ENCODE results near the gene COMT.

The COMT gene

DNA sequence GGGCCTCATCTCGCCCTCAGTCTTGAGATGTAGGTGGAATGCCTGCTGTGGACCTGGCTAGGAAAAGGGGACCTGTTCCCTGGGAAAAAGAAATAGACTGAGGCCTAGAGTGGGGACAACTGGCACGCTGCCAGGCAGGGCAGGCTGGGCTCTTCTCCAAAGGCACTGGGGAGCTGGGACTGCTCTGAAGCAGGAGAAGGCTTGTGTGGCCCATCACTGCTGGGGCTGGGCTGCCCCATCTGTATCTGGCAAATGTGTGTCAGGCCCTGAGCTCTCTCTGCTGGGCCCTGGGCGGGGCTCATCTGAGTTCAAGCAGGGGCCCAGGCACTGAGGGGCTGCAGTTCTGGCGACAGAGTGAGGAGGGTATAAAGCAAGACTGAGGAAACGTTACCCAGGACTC is 42.2 kb downstream of the COMT start:
- no peaks in the 10 kb centered on the region for H3K27me3 Mint-ChIP-seq
- H3K27ac Mint-ChIP-seq: no peak overlapping the region
- no peaks in the 10 kb centered on the region for H3K4me1 Mint-ChIP-seq (ENCODE audit: low read depth)
- no peaks in the 10 kb centered on the region for H3K36me3 Mint-ChIP-seq (ENCODE audit: low read depth)
- no peaks in the 10 kb centered on the region for H3K9me3 Mint-ChIP-seq
- H3K4me3 Mint-ChIP-seq: no peak overlapping the region

DNA sequence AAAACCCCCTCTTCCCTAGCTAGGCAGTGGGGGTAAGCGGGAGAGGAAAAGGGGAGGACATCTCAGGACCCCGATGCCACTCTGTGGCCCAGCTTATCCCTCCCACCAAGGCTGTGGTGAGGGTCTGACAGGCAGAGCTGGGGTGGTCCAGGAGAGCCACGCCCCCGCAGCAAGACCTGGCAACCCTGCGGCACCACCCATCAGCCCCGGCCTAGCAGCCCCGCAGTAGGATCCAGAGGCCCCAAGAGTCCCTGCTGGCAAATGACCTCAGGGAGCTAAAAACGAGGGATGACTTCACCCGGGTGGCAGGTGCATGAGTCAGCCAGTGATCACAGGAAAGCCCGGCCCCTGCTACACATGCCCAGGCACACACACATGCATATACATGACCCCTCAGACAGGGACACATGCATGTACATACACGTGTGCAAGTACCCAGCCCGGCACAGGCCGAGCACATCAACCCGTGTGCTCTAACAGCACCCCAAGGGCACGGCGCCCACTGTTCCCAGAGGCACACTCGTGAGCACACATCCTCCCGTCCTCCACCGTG is 42.7 kb downstream of the COMT start:
- Mint-ChIP-seq H3K27ac (no peak overlapping the region), H3K4me1 (ENCODE audit: low read depth) (no peaks in the 10 kb centered on the region), H3K4me3 (no peak overlapping the region), H3K36me3 (ENCODE audit: low read depth) (no peaks in the 10 kb centered on the region), H3K9me3 (no peaks in the 10 kb centered on the region), H3K27me3 (no peaks in the 10 kb centered on the region)

DNA sequence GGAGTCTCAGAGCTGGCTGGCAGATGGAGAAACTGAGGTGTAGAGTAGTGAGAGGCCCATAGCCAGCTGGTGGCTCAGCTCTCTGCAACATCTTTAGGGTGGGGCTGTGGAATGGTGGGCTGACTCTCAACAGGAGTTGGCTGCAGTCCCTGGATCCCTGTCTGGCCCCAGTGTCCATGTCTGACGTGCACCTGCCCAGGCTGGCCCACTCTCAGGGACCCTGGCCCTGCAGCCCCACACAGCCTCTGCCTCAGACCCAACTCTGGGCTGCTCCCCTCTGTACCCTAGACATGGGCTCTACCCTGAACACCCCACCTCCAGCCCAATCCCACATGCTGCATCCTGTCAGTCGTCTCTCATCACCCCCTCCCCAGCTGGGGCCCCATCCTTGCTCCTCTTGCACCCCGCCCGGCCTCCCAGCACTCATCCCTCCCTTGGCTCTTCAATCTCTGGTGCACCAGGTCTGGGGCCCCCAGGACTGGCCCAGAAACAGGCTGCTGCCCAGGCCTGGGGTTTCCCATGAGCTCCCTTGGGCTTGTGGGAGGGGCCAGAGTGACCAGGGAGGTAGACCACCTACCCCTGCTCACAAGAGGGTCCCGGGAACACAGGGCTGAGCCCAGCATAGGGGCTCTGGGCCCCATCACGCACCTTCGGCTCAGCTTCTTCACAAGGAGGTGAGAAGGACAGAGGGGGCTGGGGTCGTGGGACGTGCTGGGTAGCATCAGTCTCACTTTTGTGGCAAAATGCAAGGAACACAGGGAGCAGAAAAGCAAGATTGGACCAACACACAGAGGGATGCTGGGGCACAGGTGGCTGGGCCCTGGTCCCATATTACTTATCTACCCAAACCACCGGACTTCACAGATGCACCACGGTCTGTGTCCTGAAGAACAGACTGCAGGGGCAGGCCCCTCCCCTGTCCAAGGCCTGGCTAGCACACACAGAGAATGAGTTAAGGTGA is 43.6 kb downstream of the COMT start:
- no peaks in the 10 kb centered on the region for H3K4me1 Mint-ChIP-seq (ENCODE audit: low read depth)
- no peaks in the 10 kb centered on the region for H3K9me3 Mint-ChIP-seq
- H3K4me3 Mint-ChIP-seq: no peak overlapping the region
- no peaks in the 10 kb centered on the region for H3K36me3 Mint-ChIP-seq (ENCODE audit: low read depth)
- no peaks in the 10 kb centered on the region for H3K27me3 Mint-ChIP-seq
- H3K27ac Mint-ChIP-seq: no peak overlapping the region

DNA sequence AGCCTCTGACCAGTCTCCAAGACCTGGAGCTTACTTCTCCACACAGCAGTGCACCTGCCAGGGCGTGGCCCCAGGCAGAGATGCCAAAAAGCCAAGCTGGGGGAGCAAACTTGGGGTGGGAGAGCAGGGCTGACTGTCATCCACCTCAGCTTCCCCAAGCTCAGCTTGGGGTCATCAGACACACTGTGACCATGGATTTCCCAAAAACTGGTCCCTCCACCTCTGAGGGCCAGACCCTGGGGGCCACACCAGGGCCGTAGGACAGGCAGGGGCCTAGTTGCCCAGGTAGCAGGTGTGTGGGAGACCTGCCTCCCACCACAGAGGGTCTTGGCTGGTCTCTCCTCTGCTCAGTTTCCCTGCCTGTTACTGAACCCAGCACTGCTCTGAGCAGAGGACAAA is 44.4 kb downstream of the COMT start:
- Mint-ChIP-seq H3K27me3 (no peaks in the 10 kb centered on the region), H3K36me3 (ENCODE audit: low read depth) (no peaks in the 10 kb centered on the region), H3K27ac (no peak overlapping the region), H3K9me3 (no peaks in the 10 kb centered on the region), H3K4me3 (peak overlapping the region; percentile 32), H3K4me1 (ENCODE audit: low read depth) (no peaks in the 10 kb centered on the region)

DNA sequence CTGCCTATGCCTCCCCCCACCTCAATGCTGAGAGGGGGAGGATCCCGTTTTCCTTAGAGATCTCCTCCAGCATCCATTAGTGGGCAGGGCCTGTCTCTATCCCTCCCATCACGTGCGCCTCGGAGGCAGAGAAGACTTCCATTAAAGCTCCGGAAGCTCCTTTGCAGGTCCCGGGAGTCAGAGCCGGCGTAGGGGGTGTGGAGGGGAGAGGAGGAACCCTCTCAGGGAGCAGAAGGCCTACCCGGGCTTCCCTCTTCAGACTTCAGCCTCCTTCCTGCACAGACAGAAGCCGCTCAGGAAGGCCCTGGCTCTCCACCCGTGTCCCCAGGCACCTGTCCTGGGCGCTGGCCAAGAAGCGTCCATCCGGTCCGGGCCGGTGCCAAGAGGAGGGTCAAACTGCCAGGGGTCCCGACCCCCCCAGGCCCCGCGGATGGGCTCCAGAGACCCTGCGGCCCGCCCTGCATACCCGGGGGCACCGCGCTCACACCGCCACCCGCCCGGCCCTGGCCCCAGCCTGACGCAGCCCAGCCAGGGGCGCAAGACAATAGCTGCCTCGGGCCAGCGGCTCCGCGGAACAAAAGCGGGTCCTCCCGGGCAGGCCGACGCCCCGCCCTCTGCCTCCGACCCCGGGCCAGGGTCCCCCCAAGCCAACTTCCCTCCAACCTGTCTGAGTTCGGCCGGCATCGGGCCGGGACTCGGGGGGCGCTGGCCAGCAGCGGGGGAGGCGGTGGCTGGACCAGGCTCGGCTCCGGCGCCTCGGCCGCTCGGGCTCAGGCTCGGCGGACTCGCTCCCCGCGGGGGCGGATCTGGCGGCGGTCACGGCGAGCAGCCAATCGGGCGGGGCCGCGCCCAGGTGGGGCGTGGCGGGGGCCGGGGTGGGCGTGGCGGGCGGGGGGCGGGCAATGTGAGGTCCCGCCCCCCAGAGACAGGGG is 45.1 kb downstream of the COMT start:
- H3K27me3 Mint-ChIP-seq: no peaks in the 10 kb centered on the region
- no peaks in the 10 kb centered on the region for H3K36me3 Mint-ChIP-seq (ENCODE audit: low read depth)
- H3K4me3 Mint-ChIP-seq: peak overlapping the region; percentile 32
- no peaks in the 10 kb centered on the region for H3K4me1 Mint-ChIP-seq (ENCODE audit: low read depth)
- H3K27ac Mint-ChIP-seq: no peak overlapping the region
- H3K9me3 Mint-ChIP-seq: no peaks in the 10 kb centered on the region

DNA sequence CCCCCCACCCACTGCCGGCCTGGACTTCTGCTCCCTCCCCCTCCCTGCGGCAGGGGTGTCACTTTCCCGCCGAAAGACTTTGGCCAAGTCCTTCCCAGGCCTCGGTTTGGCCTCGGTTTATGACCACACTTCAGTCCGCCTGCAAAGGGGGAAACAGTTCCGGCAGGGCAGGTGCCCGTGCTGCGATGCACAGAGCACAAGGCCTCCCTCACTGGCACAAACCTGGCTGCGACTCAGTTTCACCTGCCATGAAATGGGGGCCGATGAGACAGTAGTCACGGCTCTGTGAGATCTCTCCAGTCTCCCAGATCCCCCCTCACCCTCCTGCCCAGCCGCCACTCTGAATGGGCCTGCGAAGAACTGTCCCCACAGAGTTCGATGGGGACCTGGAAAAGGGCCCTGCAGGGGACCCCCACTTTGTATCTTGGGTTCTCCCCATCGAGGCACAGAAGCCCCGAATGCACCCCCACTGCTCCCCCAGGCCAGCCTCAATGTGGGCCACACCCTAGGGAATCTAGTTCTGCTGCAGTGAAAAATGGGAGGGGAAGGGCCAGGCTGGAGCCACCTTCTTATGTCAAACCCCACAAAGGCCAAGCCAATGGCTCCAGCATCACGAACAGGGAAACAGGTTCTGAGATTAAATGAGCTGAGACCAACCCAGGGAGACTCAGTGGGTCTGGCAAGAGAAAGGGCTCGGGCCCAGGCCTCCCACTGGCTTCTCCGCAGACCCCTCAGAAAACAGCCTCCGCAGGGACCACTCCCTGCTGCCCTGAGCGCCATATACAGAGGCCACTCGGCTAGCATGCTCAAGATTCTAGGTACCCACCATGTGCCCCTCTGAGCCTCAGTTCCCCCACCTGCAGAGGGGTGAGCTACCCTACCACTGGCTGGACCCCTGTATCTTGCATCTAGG is 46.1 kb downstream of the COMT start:
- Mint-ChIP-seq H3K36me3 (ENCODE audit: low read depth) (no peaks in the 10 kb centered on the region), H3K9me3 (no peaks in the 10 kb centered on the region), H3K4me1 (ENCODE audit: low read depth) (no peaks in the 10 kb centered on the region), H3K4me3 (no peak overlapping the region), H3K27me3 (no peaks in the 10 kb centered on the region), H3K27ac (no peak overlapping the region)

DNA sequence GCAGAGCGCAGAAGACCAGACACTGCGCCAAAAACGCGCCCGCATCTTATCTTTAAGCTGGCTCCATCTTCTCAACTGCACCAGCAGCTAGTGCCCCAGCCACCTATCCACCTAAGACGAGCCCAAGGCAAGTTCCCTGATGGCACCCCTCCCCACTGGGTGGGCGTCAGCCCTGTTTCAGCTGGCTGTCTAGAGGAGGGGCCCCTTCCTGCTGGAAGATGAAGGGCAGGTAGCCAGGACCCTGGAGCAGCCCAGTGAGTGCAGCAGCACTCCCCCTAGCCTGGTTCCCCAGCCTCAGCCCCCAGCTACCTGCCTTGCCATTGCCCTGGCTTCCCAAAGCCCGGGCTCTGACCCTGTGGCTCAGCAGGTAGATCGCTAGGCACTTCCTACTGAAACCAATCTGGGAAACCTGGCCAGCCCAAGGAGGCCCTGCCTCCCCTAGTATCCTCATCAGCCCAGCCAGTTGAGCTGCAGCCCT is 46.8 kb downstream of the COMT start:
- H3K9me3 Mint-ChIP-seq: no peaks in the 10 kb centered on the region
- no peak overlapping the region for H3K4me3 Mint-ChIP-seq
- no peaks in the 10 kb centered on the region for H3K27me3 Mint-ChIP-seq
- H3K36me3 Mint-ChIP-seq (ENCODE audit: low read depth): no peaks in the 10 kb centered on the region
- no peak overlapping the region for H3K27ac Mint-ChIP-seq
- H3K4me1 Mint-ChIP-seq (ENCODE audit: low read depth): no peaks in the 10 kb centered on the region

DNA sequence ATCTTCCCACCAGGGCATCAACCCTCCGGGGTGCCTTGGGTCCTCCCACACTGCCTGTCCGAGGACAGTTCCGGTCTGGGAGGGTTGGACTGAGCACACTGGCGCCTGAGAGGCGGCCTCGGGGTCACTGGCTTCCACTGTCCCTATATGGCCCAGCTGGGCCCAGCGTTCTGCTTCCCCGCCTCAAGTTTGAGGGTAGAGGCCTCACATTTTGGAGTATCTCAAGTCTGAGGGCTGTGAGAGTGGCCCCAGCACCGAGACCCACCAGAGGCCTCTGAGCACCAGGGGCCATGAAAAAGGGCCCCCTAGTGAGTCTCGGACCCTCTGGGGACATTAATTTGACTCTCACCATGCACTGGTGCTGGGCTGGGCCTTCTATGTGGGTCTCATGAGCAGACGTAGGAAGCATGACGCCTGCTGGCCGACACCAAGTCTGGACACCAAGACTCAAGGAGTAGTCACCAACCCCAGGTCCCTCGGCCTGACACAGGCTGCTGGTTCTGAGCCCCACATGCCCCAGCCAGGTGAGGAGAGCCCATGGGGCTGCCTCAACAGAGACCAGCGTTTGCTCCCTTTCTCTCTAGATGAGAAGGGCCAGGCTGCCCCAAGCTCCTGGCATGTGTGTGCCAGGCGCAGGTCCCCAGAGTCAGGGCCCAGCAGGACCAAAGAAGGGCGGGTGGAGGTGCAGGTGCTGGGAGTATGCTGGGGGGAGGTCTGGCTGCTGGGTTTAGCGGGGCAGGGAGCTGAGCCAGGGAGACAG is 47.6 kb downstream of the COMT start:
- Mint-ChIP-seq H3K9me3 (no peaks in the 10 kb centered on the region), H3K4me3 (no peak overlapping the region), H3K36me3 (ENCODE audit: low read depth) (no peaks in the 10 kb centered on the region), H3K4me1 (ENCODE audit: low read depth) (no peaks in the 10 kb centered on the region), H3K27ac (no peak overlapping the region), H3K27me3 (no peaks in the 10 kb centered on the region)

DNA sequence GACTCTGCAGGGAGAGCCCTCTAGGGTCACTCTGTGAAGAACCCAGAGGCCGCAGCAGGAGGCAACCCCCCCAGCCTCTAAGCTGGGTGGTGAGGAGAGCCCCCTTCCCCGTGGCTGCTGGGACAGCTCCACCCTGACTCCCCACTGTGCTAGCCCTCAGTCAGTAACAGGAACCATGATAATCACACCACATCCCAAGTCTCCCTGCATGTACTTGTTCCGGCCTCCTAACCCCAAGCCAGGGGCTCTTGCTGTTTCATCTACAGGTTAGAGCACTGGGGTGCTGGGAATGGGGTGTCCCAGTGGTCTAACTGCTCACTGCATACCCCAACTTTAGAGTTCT is 48.1 kb downstream of the COMT start:
- no peak overlapping the region for H3K27ac Mint-ChIP-seq
- no peaks in the 10 kb centered on the region for H3K36me3 Mint-ChIP-seq (ENCODE audit: low read depth)

DNA sequence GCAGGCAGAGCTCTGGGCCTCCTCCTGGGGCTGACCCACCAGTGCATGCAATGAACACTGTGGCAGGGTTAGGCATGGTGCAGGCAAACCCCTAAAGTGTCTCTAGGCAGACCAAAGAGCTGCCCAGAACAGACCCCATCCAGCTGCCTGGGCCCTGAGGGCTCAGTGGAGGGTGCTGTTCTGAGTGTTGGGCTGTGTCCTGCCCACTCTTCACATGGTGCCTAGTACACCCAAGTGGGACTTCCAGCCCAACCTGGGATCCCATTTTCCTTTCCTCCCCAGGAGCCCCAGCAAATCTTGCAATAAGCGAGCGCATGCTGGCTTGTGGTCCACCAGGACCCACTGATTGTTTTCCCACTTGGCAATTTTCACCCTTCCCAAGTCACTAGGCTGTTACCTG is 48.6 kb downstream of the COMT start:
- no peak overlapping the region for H3K27ac Mint-ChIP-seq
- H3K9me3 Mint-ChIP-seq: no peaks in the 10 kb centered on the region
- H3K36me3 Mint-ChIP-seq (ENCODE audit: low read depth): no peaks in the 10 kb centered on the region
- no peaks in the 10 kb centered on the region for H3K27me3 Mint-ChIP-seq
- H3K4me1 Mint-ChIP-seq (ENCODE audit: low read depth): no peaks in the 10 kb centered on the region
- no peak overlapping the region for H3K4me3 Mint-ChIP-seq

More for the DNA sequence above, 48.1 kb downstream of the COMT start:
- no peak overlapping the region for H3K4me3 Mint-ChIP-seq
- no peaks in the 10 kb centered on the region for H3K27me3 Mint-ChIP-seq
- no peaks in the 10 kb centered on the region for H3K4me1 Mint-ChIP-seq (ENCODE audit: low read depth)
- no peaks in the 10 kb centered on the region for H3K9me3 Mint-ChIP-seq

DNA sequence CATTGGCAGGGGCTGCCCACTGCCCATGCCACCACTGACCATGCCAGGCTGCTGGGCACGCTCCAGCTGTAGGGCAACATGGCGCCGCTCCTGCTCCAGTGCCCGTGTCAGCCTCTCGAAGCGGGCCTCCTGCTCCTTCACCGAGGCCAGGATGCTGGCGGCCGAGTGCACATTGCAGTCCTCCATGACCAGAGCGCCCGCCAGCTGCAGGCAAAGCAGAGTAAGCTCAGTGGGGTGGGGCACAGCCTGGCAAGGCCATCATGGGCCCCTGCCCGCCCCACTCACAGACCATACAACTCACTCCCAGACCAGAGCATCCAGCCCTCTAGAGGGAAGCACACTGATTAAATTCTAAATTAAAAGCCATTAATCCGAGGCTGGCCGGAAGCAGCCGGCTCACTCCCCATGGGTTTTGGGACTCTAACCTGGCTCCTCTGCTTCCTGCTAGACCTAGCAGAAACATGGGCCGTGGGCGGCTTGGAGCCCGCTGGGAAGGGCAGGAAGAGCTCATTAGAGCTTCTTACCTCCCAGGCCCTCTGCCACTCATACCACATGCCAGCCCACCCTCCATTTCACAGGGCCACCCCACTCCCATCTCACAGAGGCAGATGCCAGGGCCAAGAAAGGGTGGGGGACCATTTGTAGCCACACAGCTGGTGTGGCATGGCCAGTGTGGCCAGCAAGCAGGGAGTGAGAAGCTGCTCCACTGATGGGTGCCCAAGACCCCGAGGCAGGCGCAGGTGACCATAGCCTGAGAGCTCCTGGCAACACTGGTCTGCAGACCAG is 49.2 kb downstream of the COMT start:
- Mint-ChIP-seq H3K27me3 (no peaks in the 10 kb centered on the region), H3K4me3 (no peak overlapping the region), H3K9me3 (no peaks in the 10 kb centered on the region), H3K36me3 (ENCODE audit: low read depth) (no peaks in the 10 kb centered on the region), H3K27ac (no peak overlapping the region), H3K4me1 (ENCODE audit: low read depth) (no peaks in the 10 kb centered on the region)

DNA sequence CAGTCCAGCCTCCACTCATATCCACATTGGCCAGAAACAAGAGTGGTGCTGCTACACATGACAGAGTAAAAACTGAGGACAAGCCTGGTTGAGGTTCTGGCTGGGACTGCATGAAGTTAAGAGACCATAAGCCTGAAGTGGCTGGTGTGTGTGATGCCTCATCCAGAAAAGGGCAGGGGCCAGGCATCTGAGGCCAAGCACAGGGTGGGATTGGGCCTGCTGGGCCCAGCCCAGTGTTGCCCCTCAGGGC is 49.7 kb downstream of the COMT start:
- Mint-ChIP-seq H3K36me3 (ENCODE audit: low read depth) (no peaks in the 10 kb centered on the region), H3K27ac (no peak overlapping the region), H3K27me3 (no peaks in the 10 kb centered on the region), H3K4me1 (ENCODE audit: low read depth) (no peaks in the 10 kb centered on the region), H3K9me3 (no peaks in the 10 kb centered on the region), H3K4me3 (no peak overlapping the region)

DNA sequence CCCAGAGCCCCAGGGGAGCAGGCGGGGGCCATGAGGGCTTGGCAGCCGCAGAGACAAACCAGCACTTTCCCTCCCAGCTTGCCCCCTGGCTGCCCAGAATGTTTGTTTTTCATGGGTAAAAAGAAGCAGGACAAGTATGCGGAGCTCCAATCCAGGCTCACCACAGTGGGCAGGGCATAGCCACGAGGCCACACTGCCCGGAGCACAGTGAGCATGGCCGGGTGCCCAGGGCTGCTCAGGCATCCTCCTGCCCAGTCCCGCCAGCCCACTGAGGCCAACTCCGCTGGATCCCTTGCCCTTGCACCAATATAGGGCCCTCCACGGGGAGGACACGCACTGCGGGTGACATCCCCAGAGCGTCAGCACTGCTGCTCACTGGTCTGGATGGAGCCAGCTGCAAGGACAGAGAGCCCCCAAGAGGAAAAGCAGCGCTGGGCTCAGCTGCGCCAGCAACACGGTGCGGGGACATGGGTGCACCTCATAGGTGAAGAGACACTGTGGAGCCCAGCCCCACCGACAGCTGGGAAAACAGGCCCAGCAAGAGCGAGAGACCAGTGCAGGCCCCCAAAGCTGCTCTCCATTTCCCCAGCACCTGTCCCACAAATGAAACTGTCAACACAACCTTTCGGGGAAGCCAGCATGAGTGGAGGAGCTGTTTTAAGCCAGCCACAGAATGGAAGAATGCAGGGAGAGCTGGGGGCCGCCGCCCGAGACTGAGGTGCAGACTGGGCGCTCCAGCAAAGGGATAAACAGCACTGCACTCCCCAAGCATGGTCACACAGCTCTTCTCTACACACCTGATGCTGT is 50.3 kb downstream of the COMT start:
- Mint-ChIP-seq H3K9me3 (no peaks in the 10 kb centered on the region), H3K36me3 (ENCODE audit: low read depth) (no peaks in the 10 kb centered on the region), H3K27me3 (no peaks in the 10 kb centered on the region), H3K4me1 (ENCODE audit: low read depth) (no peaks in the 10 kb centered on the region), H3K27ac (no peak overlapping the region), H3K4me3 (no peak overlapping the region)

All from stimulated activated naive CD8-positive, alpha-beta T cell treated with anti-CD3 and anti-CD28 coated beads, Interleukin-15, Interleukin-2, amounts not matched to agents 100 ng/mL and 50 ng/mL, for 24 hours (primary cell).